CD4-positive, CD25-positive, alpha-beta regulatory T cell (primary cell): ENCODE measurements around the gene ZNF407. TPM values are rescaled to one million over a fixed set of nuclear protein-coding genes. Genes with fewer than 3 reads are reported as not detected.

Experiments used
- ATAC-seq, 2 donors: fragments of 150-1000 bp; cut with Tn5 transposase; one replicate each; pipeline ENCODE4 v1.10.0; 2021; ENCODE audit warnings: low read depth in 2 of 2, moderate number of reproducible peaks in 2 of 2, moderate library complexity in 1 of 2
- DNase-seq, 3 donors: peaks; one replicate each; pipeline versions ENCODE4 v3.0.0 to v3.0.0-alpha.2; 2012 to 2022; ENCODE audit warnings: mixed read lengths in 1 of 3
- H3K27ac ChIP-seq: one replicate; pipeline ENCODE4 v1.7.0; 2013; ENCODE audit warnings: mild to moderate bottlenecking, low read length; ENCODE audit not compliant: insufficient read depth, poor library complexity, severe bottlenecking
- H3K27me3 ChIP-seq: one replicate; pipeline ENCODE4 v1.7.0; 2013; ENCODE audit warnings: low read length; ENCODE audit not compliant: control insufficient read depth, insufficient read depth
- H3K36me3 ChIP-seq: one replicate; pipeline ENCODE4 v1.7.0; 2013; ENCODE audit warnings: mild to moderate bottlenecking, low read length, moderate library complexity; ENCODE audit not compliant: control insufficient read depth, insufficient read depth
- H3K4me1 ChIP-seq: 2 replicates; pipeline ENCODE4 v1.7.0; 2013; ENCODE audit warnings: mild to moderate bottlenecking, low read length; ENCODE audit not compliant: insufficient read depth, control insufficient read depth, poor library complexity, severe bottlenecking
- H3K4me3 ChIP-seq: one replicate; pipeline ENCODE4 v1.7.0; 2013; ENCODE audit warnings: low read depth, mild to moderate bottlenecking, low read length, moderate library complexity
- H3K9me3 ChIP-seq, 2 experiments: 1 replicate in 1 of 2; 2 replicates in 1 of 2; pipeline ENCODE4 v1.7.0; 2013; ENCODE audit warnings: low read length in 2 of 2, mild to moderate bottlenecking in 1 of 2, moderate library complexity in 1 of 2; ENCODE audit not compliant: control insufficient read depth in 2 of 2
- H3K27ac Mint-ChIP-seq, 3 donors: one replicate each; pipeline ENCODE4 v1.8.0; 2020 to 2022; ENCODE audit warnings: mild to moderate bottlenecking in 3 of 3, mixed read lengths in 3 of 3, moderate library complexity in 2 of 3
- H3K27me3 Mint-ChIP-seq: one replicate; pipeline ENCODE4 v1.8.0; 2022; ENCODE audit warnings: mild to moderate bottlenecking, mixed read lengths
- H3K36me3 Mint-ChIP-seq: one replicate; pipeline ENCODE4 v1.8.0; 2020; ENCODE audit warnings: mixed read lengths
- H3K4me1 Mint-ChIP-seq, 4 donors: one replicate each; pipeline ENCODE4 v1.8.0; 2020 to 2022; ENCODE audit warnings: mixed read lengths in 4 of 4, mild to moderate bottlenecking in 1 of 4
- H3K4me3 Mint-ChIP-seq, 4 donors: one replicate each; pipeline ENCODE4 v1.8.0; 2020 to 2022; ENCODE audit warnings: mild to moderate bottlenecking in 4 of 4, mixed read lengths in 4 of 4, moderate library complexity in 3 of 4
- H3K9me3 Mint-ChIP-seq, 7 donors: one replicate each; pipeline ENCODE4 v1.8.0; 2020 to 2022; ENCODE audit warnings: mixed read lengths in 7 of 7, mild to moderate bottlenecking in 3 of 7, moderate library complexity in 2 of 7
- polyA plus RNA-seq, 4 donors: library from polyadenylated mRNA; unstranded; fragments of 300-500 nt; fragmentation: Illumina TruSeq; gene quantifications; one replicate each; pipeline ENCODE4 v1.2.3, GENCODE V29; 2021
- total RNA-seq: library from RNA; stranded (reverse); gene quantifications from one replicate; pipeline ENCODE4 v1.2.3, GENCODE V29; 2022

The ZNF407 gene
- total and polyA plus RNA-seq, 5 donors from 2014 or later = 2.0 to 34.0 (median 3.8) TPM

DNA sequence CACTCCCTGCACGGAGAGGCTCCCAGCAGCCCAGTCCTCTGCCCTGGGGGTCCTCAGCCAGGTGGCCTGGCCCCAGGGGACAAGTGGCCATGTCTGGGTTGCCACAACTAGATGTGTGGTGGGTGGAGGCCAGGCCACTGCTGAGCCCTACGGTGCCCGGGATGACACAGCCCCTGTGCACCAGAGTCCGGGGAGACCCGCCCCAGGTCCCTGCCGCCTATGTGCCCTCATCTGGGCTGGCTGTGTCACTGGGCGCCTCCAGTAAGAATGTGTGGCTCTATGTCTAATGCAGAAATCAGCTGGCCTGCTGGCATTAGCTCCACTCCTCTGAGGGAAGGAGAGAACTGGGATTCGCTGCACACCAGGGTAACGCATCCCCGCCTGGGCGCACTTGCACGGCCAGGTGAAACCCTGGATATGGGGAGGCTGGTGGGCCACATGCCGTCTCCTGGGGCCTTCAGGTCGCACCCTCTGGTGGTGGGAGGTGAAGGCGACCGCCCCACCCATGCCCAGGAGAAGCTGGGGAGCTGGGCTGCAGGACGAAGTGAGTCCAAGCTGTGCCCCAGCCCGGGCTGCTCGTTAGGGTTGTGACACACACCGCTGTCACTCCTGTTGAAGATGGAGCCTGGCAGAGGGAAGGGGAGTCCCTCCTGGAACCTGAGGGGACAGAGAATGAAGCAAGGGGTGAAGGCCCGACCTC is 475.2 kb downstream of the ZNF407 start:
- no peaks in the 10 kb centered on the region for H3K27me3 Mint-ChIP-seq
- no peaks in the 10 kb centered on the region for H3K36me3 ChIP-seq
- peaks cover 0 to 30% (median 6%) of the 10 kb centered on the region in 7 donors for H3K9me3 Mint-ChIP-seq
- H3K27ac ChIP-seq = no peak overlapping the region
- peaks cover 37% of the 10 kb centered on the region for H3K4me1 ChIP-seq
- peaks cover 15% of the 10 kb centered on the region for H3K36me3 Mint-ChIP-seq
- H3K4me3 ChIP-seq = no peak overlapping the region
- no peaks in the 10 kb centered on the region for H3K27me3 ChIP-seq
- H3K27ac Mint-ChIP-seq = peak overlapping the region in 1 of 3 donors; percentile 7
- ATAC-seq (no peak), DNase-seq (no peak)
- no peak overlapping the region for H3K4me3 Mint-ChIP-seq
- peaks cover 9 to 55% (median 30%) of the 10 kb centered on the region in 4 donors for H3K4me1 Mint-ChIP-seq
- peaks cover 16 to 49% of the 10 kb centered on the region in 2 experiments for H3K9me3 ChIP-seq

DNA sequence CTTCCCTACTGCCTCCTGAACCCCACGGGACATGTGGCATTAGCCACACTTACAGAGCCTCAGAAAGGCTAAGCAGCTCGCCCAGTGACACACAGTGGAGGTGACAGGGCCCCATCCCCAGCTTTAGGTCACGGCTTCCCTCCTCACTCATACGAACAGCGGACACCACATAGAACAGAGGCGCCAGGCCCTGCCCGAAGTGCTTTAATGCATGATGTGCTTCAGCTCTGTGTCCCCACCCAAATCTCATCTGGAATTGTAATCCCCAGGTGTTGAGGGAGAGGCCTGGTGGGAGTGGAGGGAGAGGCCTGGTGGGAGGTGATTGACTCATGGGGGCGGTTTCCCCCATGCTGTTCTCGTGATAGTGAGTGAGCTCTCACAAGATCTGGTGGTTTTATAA is 476.0 kb downstream of the ZNF407 start:
- DNase-seq = no peak
- peak overlapping the region in 2 of 3 donors; percentile 46 to 67 for H3K27ac Mint-ChIP-seq
- H3K9me3 Mint-ChIP-seq = peaks cover 0 to 37% (median 6%) of the 10 kb centered on the region in 7 donors

DNA sequence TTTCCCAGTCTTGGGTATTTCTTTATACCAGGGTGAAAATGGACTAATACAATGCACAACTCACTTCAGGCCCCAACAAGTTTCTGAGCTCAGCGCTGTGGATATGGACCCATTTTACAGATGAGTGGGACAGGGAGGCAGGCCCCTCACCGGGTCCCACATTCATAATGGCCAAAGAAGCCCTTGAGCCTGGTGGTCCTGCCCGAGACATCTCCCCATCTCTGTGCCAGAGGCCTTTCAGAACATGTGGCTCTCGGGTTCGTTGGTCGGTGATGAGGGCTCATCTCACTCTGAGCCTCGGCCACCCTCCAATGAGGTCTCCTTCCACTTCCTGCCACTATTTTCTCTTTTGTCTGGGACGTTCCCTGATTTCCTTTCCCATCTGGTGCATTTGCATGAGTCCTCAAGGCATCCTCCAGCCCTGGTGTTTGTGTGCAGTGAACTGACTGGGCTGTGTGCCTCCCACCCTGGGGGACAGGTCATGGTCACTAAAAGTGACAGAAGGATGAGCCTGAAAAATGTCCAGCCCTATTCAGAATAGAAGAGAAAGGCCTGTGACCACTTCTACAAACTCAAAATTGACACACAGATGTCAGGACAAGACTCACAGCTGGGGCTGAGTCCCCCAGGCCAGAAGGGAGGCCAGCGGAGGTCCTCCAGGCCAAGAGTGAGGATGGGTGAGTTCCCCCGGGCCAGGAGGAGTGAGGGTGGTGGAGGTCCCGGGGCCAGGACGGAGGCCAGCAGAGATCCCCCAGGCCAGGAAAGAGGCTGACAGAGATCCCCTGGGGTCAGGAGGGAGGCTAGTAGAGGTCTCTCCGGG is 476.7 kb downstream of the ZNF407 start:
- Mint-ChIP-seq H3K27ac (peak overlapping the region; percentile 46 to 90 (median 67)), H3K4me1 (peaks cover 9 to 41% (median 26%) of the 10 kb centered on the region in 4 donors), H3K4me3 (peak overlapping the region in 2 of 4 donors; percentile 44 to 51), H3K36me3 (peaks cover 18% of the 10 kb centered on the region), H3K9me3 (peaks cover 0 to 41% (median 6%) of the 10 kb centered on the region in 7 donors), H3K27me3 (no peaks in the 10 kb centered on the region)
- ATAC-seq (no peak), DNase-seq (no peak)
- Histone ChIP-seq H3K27ac (no peak overlapping the region), H3K27me3 (no peaks in the 10 kb centered on the region), H3K4me1 (peaks cover 31% of the 10 kb centered on the region), H3K4me3 (no peak overlapping the region), H3K9me3 (peaks cover 26 to 60% of the 10 kb centered on the region in 2 experiments), H3K36me3 (no peaks in the 10 kb centered on the region)

More for the DNA sequence above, 476.0 kb downstream of the ZNF407 start:
- peaks cover 37% of the 10 kb centered on the region for H3K4me1 ChIP-seq
- ATAC-seq = no peak
- peaks cover 18% of the 10 kb centered on the region for H3K36me3 Mint-ChIP-seq
- no peak overlapping the region for H3K27ac ChIP-seq
- H3K36me3 ChIP-seq = no peaks in the 10 kb centered on the region
- peaks cover 9 to 47% (median 27%) of the 10 kb centered on the region in 4 donors for H3K4me1 Mint-ChIP-seq
- H3K27me3 ChIP-seq = no peaks in the 10 kb centered on the region
- no peak overlapping the region for H3K4me3 ChIP-seq
- H3K9me3 ChIP-seq = peaks cover 22 to 55% of the 10 kb centered on the region in 2 experiments
- H3K27me3 Mint-ChIP-seq = no peaks in the 10 kb centered on the region
- H3K4me3 Mint-ChIP-seq = peak overlapping the region in 2 of 4 donors; percentile 51 to 52

DNA sequence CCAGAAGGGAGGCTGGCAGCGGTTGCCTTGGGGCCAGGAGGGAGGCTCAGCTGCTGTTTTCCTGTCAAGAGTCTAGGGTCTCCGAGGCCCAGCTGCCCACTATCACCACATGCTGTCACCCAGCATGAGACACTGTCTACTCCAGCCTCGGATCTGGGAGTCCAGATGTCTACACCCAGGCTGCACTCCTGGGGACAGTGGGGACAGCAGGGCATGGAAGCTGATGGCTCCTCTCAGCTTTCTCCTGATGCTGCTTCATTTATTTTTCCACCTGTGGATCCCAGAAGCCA is 477.3 kb downstream of the ZNF407 start:
- no peaks in the 10 kb centered on the region for H3K27me3 ChIP-seq
- Mint-ChIP-seq H3K9me3 (peaks cover 0 to 41% (median 6%) of the 10 kb centered on the region in 7 donors), H3K4me1 (peaks cover 9 to 36% (median 21%) of the 10 kb centered on the region in 4 donors), H3K27ac (no peak overlapping the region), H3K36me3 (peaks cover 18% of the 10 kb centered on the region), H3K27me3 (no peaks in the 10 kb centered on the region), H3K4me3 (no peak overlapping the region)
- ATAC-seq (no peak), DNase-seq (no peak)
- H3K9me3 ChIP-seq = peaks cover 26 to 60% of the 10 kb centered on the region in 2 experiments
- H3K4me1 ChIP-seq = peaks cover 25% of the 10 kb centered on the region
- no peaks in the 10 kb centered on the region for H3K36me3 ChIP-seq
- no peak overlapping the region for H3K27ac ChIP-seq
- H3K4me3 ChIP-seq = no peak overlapping the region

DNA sequence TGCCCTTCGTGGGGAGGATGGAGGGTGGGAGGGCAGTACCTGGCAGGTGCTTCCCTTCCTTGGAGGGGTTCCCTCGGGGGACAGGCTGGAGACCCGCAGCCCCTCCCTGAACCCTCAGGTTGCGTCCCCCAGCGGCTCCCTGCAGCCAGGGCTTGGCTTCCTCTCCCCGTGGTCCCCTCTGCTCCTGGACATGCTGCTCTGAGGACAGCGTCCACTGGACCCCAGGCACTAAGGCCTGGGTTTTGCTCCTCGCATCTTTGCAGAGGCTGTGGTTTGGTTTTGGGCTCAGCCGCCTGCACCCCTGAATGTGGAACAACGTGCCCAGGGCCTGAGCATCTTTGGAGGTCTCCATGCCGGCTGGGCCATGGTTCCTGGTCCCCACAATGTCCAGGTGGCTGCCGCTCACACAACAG is 477.8 kb downstream of the ZNF407 start:
- H3K9me3 ChIP-seq = peaks cover 26 to 60% of the 10 kb centered on the region in 2 experiments
- Mint-ChIP-seq H3K27me3 (no peaks in the 10 kb centered on the region), H3K36me3 (peaks cover 18% of the 10 kb centered on the region), H3K4me1 (peaks cover 12 to 31% (median 19%) of the 10 kb centered on the region in 4 donors), H3K4me3 (no peak overlapping the region), H3K9me3 (peaks cover 0 to 41% (median 6%) of the 10 kb centered on the region in 7 donors), H3K27ac (no peak overlapping the region)
- no peaks in the 10 kb centered on the region for H3K36me3 ChIP-seq
- no peak overlapping the region for H3K27ac ChIP-seq
- no peaks in the 10 kb centered on the region for H3K27me3 ChIP-seq
- H3K4me1 ChIP-seq = peaks cover 21% of the 10 kb centered on the region
- no peak for ATAC-seq
- DNase-seq = no peak
- no peak overlapping the region for H3K4me3 ChIP-seq

DNA sequence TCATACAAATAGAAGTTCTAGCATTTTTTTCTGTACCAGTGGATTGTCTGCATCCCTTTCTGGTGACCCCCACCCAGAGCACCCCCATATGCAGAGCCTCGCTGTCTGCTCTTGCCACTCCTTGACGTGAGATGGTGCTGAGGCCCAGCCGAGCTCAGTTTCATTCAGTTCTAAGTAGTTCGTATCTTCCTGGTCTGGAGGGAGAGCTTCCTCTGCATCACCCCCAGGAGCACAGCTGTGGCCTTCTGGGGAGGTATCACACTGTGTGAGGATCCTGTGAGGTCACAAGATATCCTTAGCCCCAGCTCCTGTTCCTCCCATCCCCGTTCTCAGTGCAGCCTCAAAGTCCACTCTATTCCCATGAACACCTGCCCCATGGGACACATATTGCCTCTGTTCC is 478.6 kb downstream of the ZNF407 start:
- no peak for DNase-seq
- H3K9me3 Mint-ChIP-seq = peaks cover 0 to 41% (median 6%) of the 10 kb centered on the region in 7 donors
- peak overlapping the region in 1 of 3 donors; percentile 83 for H3K27ac Mint-ChIP-seq

DNA sequence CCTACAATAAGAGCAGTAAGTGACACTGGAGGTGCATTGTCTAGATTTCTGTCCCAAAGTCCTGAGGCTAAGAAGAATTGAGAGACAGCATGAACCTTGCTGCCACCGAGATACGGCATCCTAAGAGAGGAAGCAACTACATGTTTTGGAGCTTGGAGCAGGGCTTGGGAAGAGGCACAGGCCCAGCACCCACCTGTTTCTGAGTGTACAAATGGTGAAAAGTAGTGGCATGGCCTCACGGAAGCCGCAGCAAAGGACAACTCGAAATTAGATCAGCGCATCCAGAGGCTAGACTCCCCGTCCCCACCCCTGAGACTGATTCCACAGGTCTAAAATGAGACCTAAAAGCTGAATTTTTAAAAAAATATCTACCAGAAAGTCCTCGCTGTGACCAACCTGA is 483.8 kb downstream of the ZNF407 start:
- peaks cover 0 to 10% (median under 1%) of the 10 kb centered on the region in 4 donors for H3K4me1 Mint-ChIP-seq
- no peaks in the 10 kb centered on the region for H3K27me3 Mint-ChIP-seq

More for the DNA sequence above, 478.6 kb downstream of the ZNF407 start:
- no peaks in the 10 kb centered on the region for H3K27me3 ChIP-seq
- H3K27me3 Mint-ChIP-seq = no peaks in the 10 kb centered on the region
- no peak for ATAC-seq
- H3K9me3 ChIP-seq = peaks cover 26 to 60% of the 10 kb centered on the region in 2 experiments
- H3K4me3 ChIP-seq = no peak overlapping the region
- H3K4me1 ChIP-seq = peaks cover 12% of the 10 kb centered on the region
- H3K36me3 ChIP-seq = no peaks in the 10 kb centered on the region
- H3K4me1 Mint-ChIP-seq = peaks cover 4 to 22% (median 14%) of the 10 kb centered on the region in 4 donors
- peak overlapping the region in 1 of 4 donors; percentile 64 for H3K4me3 Mint-ChIP-seq
- peaks cover 18% of the 10 kb centered on the region for H3K36me3 Mint-ChIP-seq
- no peak overlapping the region for H3K27ac ChIP-seq

More for the DNA sequence above, 483.8 kb downstream of the ZNF407 start:
- Mint-ChIP-seq H3K4me3 (no peak overlapping the region), H3K36me3 (peaks cover 3% of the 10 kb centered on the region), H3K9me3 (peaks cover 0 to 19% (median 2%) of the 10 kb centered on the region in 7 donors), H3K27ac (no peak overlapping the region)
- Histone ChIP-seq H3K27me3 (no peaks in the 10 kb centered on the region), H3K27ac (no peak overlapping the region), H3K36me3 (no peaks in the 10 kb centered on the region), H3K4me1 (no peaks in the 10 kb centered on the region), H3K4me3 (no peak overlapping the region), H3K9me3 (peaks cover 22 to 23% of the 10 kb centered on the region in 2 experiments)
- no peak for DNase-seq
- ATAC-seq = no peak
